ENCODE measurements around the gene BNIP3.

DNA sequence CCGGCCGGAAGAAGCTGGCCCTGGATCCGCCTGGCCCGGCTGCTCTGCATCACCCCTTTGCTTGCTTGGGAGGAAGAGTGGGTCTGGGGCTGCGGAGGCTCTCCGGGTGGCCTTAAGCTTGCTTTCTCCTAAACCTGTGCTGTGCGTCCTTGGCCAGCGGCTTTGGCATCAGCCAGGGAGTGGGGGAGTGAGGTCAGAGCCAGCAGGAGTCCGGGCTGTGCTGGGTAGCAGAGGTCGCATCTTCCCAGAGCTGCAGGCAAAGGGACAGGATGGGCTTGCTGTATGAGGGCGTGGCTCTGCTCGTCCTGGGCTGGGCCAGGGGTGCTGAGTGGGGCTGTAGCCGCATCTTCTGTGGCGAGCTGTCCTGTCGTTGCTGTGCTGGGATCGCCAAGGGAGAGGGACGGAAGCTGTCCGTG lies 21.1 kb downstream of the BNIP3 start:
- TF ChIP-seq, protein P1, sequence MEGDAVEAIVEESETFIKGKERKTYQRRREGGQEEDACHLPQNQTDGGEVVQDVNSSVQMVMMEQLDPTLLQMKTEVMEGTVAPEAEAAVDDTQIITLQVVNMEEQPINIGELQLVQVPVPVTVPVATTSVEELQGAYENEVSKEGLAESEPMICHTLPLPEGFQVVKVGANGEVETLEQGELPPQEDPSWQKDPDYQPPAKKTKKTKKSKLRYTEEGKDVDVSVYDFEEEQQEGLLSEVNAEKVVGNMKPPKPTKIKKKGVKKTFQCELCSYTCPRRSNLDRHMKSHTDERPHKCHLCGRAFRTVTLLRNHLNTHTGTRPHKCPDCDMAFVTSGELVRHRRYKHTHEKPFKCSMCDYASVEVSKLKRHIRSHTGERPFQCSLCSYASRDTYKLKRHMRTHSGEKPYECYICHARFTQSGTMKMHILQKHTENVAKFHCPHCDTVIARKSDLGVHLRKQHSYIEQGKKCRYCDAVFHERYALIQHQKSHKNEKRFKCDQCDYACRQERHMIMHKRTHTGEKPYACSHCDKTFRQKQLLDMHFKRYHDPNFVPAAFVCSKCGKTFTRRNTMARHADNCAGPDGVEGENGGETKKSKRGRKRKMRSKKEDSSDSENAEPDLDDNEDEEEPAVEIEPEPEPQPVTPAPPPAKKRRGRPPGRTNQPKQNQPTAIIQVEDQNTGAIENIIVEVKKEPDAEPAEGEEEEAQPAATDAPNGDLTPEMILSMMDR (IDR thresholded peaks at IDR 0.05) = no peak
- TF ChIP-seq POLR2A (IDR thresholded peaks at IDR 0.05) (no peak), EP300 (IDR thresholded peaks at IDR 0.05) (no peak)

Data from tibial nerve (tissue), 4 donors.